Right atrium auricular region (tissue), 2 donors: Measurements from ENCODE around the gene CREBZF. TPM values are rescaled to one million over a fixed set of nuclear protein-coding genes. Genes with fewer than 3 reads are reported as not detected.

ENCODE experiments used
- DNase-seq: peaks from one replicate; pipeline ENCODE4 v3.0.0-alpha.2; 2019; ENCODE audit warnings: low spot score
- H3K27ac ChIP-seq, 2 donors: fragments of 200-600 bp; sonication (generic); 1 replicate in 1 of 2; 2 replicates in 1 of 2; pipeline ENCODE4 v1.5.1; 2016 to 2019
- H3K27me3 ChIP-seq, 2 donors: fragments of 200-600 bp; sonication (generic); one replicate each; pipeline versions ENCODE4 v1.5.1 to v1.6.0; 2017 to 2019
- H3K36me3 ChIP-seq: fragments of 200-600 bp; sonication (generic); one replicate; pipeline ENCODE4 v1.5.1; 2016
- H3K4me1 ChIP-seq, 2 donors: fragments of 200-600 bp; sonication (generic); one replicate each; pipeline versions ENCODE4 v1.5.1 to v1.6.0; 2017 to 2019
- H3K4me3 ChIP-seq, 2 donors: fragments of 200-600 bp; sonication (generic); 1 replicate in 1 of 2; 2 replicates in 1 of 2; pipeline ENCODE4 v1.5.1; 2017 to 2019; ENCODE audit warnings: mild to moderate bottlenecking in 1 of 2, moderate library complexity in 1 of 2
- H3K9me3 ChIP-seq, 2 donors: fragments of 200-600 bp; sonication (generic); one replicate each; pipeline ENCODE4 v1.5.1; 2019
- CTCF ChIP-seq, 2 donors: fragments of 200-600 bp; sonication (generic); IDR thresholded peaks; one replicate each; pipeline ENCODE4 v1.5.1; 2019; ENCODE audit warnings: antibody characterized with exemption in 2 of 2
- total RNA-seq, 2 donors: library from RNA; depleted of rRNA; stranded (reverse); fragments of >200 nt; gene quantifications; one replicate each; pipeline ENCODE4 v1.1.0, GENCODE V29; 2016

The CREBZF gene
- total RNA-seq, 2 donors from 2014 or later = 11.6 to 13.6 TPM

GRCh38 chr11:85694385-85694980 lies 29.6 kb upstream of the CREBZF start:
- no peak overlapping the region for H3K4me3 ChIP-seq
- TF ChIP-seq CTCF (IDR thresholded peaks at IDR 0.05) = peak; percentile 20 to 67
- no peak for DNase-seq
- no peaks in the 10 kb centered on the region for H3K27me3 ChIP-seq
- H3K4me1 ChIP-seq = no peaks in the 10 kb centered on the region
- no peak overlapping the region for H3K27ac ChIP-seq
- H3K36me3 ChIP-seq = no peaks in the 10 kb centered on the region
- H3K9me3 ChIP-seq = no peaks in the 10 kb centered on the region

GRCh38 chr11:85685820-85686459 lies 21.0 kb upstream of the CREBZF start, which contains the start of gene CCDC89:
Gene CCDC89 (minus strand): TSS chr11:85686195. CDS start chr11:85686130, 65 bp downstream.
- peak within 1 kb of the TSS; percentile 56 for H3K27ac ChIP-seq
- peak; percentile 88 for DNase-seq
- H3K4me3 ChIP-seq = peak within 1 kb of the TSS; percentile 22 to 49
- no peaks in the 10 kb centered on the region for H3K9me3 ChIP-seq
- H3K27me3 ChIP-seq = no peaks in the 10 kb centered on the region
- peaks cover 0 to 34% of the 10 kb centered on the region in 2 donors for H3K4me1 ChIP-seq
- H3K36me3 ChIP-seq = no peaks in the 10 kb centered on the region
- TF ChIP-seq CTCF (IDR thresholded peaks at IDR 0.05) = no peak

GRCh38 chr11:85685125-85685819 lies 20.3 kb upstream of the CREBZF start:
- Histone ChIP-seq H3K27me3 (no peaks in the 10 kb centered on the region), H3K36me3 (no peaks in the 10 kb centered on the region), H3K4me1 (peaks cover 0 to 34% of the 10 kb centered on the region in 2 donors), H3K9me3 (no peaks in the 10 kb centered on the region), H3K27ac (peak overlapping the region; percentile 56), H3K4me3 (peak overlapping the region; percentile 22 to 49)
- TF ChIP-seq CTCF (IDR thresholded peaks at IDR 0.05) = no peak
- DNase-seq = no peak

GRCh38 chr11:85682330-85683305 lies 17.7 kb upstream of the CREBZF start:
- peaks cover 0 to 34% of the 10 kb centered on the region in 2 donors for H3K4me1 ChIP-seq
- H3K9me3 ChIP-seq = no peaks in the 10 kb centered on the region
- no peak for DNase-seq
- H3K27me3 ChIP-seq = no peaks in the 10 kb centered on the region
- H3K4me3 ChIP-seq = peak overlapping the region; percentile 58 to 61
- H3K27ac ChIP-seq = peak overlapping the region; percentile 52 to 63
- TF ChIP-seq CTCF (IDR thresholded peaks at IDR 0.05) = no peak
- H3K36me3 ChIP-seq = no peaks in the 10 kb centered on the region

- H3K9me3 ChIP-seq = no peaks in the 10 kb centered on the region
- H3K36me3 ChIP-seq = no peaks in the 10 kb centered on the region
- no peak for DNase-seq
- no peaks in the 10 kb centered on the region for H3K27me3 ChIP-seq
- no peak overlapping the region for H3K27ac ChIP-seq
- no peak for TF ChIP-seq CTCF (IDR thresholded peaks at IDR 0.05)
- H3K4me3 ChIP-seq = no peak overlapping the region
- H3K4me1 ChIP-seq = peaks cover 0 to 26% of the 10 kb centered on the region in 2 donors
Observed at GRCh38 chr11:85680897-85681296, 16.0 kb upstream of the CREBZF start.
